Measurements from ENCODE around the gene UBAC1. TPM values are rescaled to one million over a fixed set of nuclear protein-coding genes. Genes with fewer than 3 reads are reported as not detected.

The UBAC1 gene, protein sequence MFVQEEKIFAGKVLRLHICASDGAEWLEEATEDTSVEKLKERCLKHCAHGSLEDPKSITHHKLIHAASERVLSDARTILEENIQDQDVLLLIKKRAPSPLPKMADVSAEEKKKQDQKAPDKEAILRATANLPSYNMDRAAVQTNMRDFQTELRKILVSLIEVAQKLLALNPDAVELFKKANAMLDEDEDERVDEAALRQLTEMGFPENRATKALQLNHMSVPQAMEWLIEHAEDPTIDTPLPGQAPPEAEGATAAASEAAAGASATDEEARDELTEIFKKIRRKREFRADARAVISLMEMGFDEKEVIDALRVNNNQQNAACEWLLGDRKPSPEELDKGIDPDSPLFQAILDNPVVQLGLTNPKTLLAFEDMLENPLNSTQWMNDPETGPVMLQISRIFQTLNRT
- polyA plus RNA-seq (ENCODE audit: insufficient read length in 3 of 3): 10 to 100 TPM; 26.1 to 29.5 (median 28.3) TPM

DNA sequence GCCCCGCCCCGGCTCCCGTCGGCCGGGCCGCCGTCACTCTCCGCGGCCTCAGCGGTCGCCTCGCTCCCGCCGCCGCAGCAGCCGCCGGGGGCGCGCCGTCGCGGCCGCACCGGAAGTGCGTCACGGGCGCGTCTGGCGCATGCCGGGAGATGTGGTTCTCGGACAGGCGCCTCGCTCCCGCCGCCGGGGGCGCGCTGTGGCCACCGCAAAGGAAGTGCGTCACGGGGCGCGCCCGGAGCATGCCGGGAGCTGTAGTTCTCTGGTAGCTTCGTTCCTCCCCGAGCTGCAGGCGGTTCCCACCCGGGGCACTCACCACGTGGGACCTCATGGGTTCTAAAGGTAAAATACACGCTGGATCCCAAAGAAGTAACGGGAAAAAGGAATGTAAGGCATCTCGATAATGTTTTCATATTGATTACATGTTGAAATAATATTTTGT lies at the start of gene UBAC1:
Gene UBAC1 (minus strand): TSS at position 97 of the 439 bp plus-strand sequence. CDS start 211 bp downstream, outside the sequence.
- DNase-seq (ENCODE audit: low read depth in 3 of 3, low spot score in 2 of 3): peak; percentile 80 to 88 (median 86)

DNA sequence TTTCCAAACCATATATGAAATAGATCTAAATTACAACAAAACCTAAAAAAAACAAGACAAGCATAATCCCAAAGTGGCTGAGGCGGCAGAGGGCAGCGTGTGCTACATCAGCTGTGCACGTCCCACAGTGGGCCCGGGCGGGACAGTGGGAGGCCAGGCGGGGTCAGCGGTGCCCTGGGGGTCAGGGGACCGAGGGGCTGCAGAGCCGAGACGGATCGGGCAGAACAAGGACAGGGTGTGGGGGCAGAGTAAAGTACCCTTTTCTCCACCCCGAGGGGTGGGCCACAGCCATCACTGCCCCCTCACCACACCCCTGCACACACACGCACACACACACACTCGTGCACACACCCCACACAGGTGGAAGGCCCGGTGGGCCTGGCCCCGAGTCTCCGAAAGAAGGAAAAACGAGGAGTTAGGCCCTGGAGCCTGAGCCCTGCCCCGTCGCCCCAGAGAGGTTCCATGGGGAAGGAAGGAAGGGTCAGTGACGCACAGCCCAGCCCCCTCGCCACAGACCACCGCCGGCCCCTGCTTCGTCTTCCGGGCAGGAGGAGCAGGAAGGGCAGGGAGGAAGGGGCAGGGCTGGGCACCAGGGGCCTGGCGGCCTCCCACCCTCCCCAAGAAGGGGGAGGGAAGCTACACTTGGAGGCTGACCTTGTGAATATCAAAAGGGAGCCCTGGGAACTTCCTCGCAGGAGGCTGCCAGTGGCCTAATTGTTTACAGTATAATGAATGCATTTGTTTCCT lies 49.6 kb upstream of the UBAC1 start:
- no peak for DNase-seq (ENCODE audit: low read depth in 3 of 3, low spot score in 2 of 3)

DNA sequence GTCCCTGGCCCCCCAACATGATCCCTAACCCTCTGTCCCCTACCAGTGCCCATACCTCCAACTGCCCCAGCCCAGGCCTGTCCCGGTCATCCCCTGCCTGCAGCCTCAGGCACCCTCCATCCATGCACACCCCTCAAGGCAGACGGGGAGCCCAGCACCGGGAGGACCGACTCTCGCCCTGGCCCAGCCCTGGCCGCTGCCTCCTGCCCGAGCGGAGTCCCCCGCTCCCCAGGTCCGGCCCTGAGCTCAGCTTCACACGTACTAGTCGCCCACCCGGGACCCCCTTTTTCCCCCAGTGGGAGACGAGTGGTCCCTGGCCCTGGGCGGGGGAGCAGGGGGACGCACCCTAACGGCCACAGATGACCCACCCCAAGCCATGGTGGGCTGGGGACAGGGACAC lies 49.0 kb upstream of the UBAC1 start:
- no peak for DNase-seq (ENCODE audit: low read depth in 3 of 3, low spot score in 2 of 3)

DNA sequence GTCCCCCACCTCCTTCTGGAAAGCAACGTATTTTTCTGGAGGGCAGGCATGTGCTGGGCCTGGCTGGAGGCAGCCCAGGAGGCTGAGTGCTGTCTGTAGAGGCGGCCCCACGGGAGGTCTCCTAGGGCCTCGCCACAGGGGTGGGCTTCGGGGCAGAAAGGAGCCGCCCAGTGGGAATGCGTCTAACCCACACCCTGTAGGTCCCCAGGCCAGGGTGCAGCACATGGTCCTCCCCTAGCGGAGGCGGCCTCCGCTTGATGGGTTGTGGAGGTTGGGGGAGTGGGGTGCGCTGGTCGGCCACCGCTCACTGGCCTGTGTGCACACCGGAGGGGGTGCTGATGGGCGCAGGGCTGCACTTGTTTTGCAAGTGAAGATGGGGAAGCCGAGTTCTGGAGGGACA lies 48.3 kb upstream of the UBAC1 start:
- DNase-seq (ENCODE audit: low read depth in 3 of 3, low spot score in 2 of 3): no peak

DNA sequence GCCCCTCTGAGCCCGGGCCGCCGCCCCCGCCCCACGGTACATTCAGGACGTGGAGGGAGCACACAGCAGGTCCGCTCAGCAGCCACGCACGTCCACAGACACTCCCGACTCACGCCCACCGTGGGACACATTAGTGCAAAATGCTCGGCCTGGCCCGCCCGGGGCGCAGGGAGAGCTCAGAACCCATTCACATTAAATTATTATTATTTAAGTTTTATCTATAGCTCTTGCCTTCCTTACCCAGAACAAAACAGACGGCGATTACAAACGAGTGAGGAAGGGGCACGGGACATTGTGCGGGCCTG lies 47.5 kb upstream of the UBAC1 start:
- no peak for DNase-seq (ENCODE audit: low read depth in 3 of 3, low spot score in 2 of 3)

DNA sequence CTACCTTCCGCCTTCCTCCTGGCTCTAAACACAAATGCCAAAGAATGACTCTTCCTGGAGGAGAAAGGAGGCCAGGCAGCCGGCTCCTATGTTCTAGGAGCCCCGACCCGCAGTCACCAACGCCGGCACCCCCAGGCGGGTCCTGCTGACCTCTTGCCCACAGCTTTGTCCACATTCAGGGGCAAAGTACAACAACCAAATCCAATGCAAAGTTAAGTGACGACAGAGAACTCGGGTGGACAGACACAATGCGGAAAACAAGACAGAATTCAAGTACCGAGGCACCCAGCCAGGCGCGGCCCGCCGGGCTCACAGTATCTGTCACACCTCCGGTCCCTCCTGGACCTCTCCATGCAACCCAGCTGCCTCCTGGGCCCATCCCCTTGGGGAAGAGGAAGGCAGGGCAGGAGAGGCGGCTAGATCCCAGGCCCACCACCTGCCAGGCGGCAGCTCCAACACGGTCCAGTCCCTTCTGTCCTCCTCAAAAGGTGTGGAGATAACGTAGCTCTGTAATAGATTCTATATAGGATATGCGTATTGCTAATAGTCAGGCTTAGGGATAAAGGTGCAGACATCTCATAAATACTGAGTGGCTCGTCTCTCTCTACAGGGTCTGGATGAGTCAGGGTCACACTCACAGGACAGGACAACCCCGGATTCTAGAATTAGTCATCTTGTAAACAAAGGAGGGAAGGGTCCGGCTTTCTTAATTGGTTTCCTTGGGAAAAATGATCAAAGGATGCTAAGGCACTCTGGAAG lies 46.9 kb upstream of the UBAC1 start:
- DNase-seq (ENCODE audit: low read depth in 3 of 3, low spot score in 2 of 3): no peak

DNA sequence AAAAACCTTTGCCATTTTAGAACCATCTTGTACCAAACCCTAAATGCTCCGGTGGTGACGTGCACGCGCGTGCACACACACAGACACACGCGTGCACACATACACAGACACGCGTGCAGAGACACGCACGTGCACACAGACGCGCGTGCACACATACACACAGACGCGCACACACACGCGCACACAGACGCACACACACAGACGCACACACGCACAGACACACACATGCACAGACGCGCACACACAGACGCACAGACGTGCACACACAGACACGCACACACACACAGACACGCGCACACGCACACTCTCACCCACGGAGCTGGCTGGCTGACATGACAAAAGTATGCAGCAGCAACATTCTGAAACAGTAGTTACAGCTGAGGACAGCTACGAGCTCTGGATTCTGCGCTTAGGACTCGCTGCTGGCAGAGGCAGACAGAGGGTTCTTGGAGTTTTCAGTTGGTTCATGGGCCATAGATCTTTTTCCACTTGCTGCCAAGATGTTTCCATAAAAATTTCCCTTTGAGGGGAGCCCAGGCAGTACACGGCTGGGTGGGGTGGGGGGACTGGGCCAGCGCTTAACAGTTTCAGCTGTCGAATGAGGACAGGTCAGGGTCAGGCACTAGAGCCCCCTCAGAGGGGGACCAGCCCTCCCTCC lies 46.2 kb upstream of the UBAC1 start:
- no peak for DNase-seq (ENCODE audit: low read depth in 3 of 3, low spot score in 2 of 3)

DNA sequence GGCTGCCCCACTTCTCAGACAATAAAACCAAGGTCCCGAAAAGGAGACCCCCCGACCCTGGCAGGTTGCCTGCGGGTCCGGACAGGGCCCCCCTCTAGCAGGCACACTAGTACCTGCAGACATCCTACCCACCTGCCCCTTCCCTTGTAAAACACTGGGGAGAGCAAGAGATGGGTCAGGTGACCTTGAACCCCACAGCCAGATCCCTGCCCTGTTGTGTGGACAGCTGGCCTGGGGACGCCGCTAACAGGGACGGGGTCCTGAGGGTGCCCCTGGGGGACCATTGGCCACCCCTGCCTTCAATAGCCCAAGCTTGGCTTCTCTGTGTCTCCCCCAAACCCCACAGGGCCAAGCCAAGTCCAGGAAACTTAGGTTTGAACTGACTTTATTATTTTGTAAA lies 45.0 kb upstream of the UBAC1 start:
- no peak for DNase-seq (ENCODE audit: low read depth in 3 of 3, low spot score in 2 of 3)

DNA sequence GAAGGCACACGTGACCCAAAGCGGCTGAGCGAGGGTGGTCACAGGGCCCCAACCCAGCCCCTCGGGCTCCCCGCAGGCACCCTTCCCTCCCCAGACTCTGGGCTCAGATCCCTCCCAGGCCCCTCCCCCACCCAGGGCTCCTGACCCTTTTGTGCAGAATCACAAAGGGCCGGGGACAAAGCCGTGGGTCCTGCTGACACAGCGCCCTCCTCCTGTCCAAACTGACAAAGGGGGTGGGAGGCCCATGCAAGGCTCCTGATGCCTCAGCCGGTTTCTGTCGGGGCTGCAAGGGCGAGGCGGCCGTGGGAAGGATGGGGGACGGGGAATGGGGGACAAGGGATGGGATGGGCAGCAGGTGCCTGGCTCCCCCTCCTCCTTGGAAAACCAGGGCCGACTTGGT lies 43.5 kb upstream of the UBAC1 start:
- no peak for DNase-seq (ENCODE audit: low read depth in 3 of 3, low spot score in 2 of 3)

DNA sequence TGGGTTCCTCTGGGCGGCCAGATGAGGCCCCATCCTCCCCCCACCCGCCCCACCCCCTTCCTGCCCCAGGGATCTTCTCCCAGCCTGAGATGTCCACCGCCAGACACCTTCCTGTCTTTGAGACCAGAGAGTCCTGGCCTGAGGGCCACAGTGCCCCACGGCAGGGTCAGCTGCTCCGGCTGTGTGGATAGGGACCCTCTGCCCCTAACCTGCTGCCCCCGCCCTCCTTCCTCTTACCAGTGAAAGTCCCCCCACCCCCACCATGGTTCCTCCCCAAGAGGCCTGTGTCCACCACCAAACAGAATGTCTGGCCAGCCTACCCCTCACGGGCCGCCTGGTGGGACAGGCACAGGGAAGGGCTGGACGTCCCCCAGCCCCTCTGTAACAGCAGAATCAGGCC lies 43.0 kb upstream of the UBAC1 start:
- DNase-seq (ENCODE audit: low read depth in 3 of 3, low spot score in 2 of 3): no peak

DNA sequence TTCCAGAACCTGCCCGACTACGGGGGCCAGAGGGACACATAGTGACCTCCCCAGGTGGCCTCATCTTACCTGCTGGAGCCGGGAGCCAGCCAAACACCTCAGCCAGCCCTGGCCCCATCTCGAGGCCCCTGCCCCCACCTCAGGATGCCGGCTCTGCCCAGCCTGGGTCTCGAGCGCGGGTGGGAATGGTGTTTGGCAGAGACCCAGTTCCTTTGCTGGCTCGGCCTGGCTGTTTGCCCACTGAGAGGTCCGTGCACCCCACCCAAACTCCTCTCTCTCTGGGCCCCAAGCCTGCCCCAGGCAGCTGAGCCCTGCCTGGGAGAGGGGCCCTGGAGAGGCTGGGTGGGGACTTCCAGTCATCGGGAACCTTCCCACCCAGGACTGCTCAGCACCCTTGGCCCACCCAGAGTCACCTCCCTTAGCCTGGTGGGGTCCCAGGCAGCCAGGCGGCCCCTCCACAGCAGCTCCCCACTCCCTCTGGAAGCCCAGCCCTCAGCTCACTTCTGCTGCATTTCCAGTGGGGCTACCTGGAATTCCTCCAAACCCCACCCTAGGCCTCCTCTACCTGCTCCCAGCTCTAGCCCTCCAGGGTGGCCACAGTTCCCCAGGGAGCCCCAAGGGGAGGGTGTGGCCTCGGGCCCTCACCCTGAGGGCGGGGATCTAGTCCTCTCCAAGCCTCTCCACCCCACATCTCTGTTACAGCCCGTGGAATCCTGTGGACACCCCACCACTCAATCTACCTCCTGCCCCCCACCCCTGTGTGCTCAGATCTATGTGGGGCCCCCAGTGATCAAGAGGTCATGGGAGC lies 42.4 kb upstream of the UBAC1 start:
- DNase-seq (ENCODE audit: low read depth in 3 of 3, low spot score in 2 of 3): no peak

DNA sequence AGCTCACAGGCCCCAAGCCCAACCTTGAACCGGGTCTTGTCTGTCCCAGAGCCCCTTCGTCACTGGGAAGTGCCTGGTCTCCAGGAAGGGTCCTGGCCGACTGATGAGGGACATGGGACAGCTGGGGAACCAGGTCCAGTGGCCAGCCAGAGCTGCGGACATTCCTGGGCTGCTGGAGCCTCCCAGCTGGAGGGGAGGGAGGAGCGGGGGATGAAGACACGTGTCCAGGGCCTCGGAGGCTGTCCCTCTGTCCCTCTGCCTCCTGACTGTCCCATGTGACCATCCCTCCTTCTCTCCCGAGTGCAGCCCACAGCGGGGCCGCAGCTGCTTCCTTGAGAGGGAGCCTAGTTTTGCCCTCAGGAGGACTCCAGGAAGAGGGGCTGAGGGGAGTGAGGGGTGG lies 41.7 kb upstream of the UBAC1 start:
- no peak for DNase-seq (ENCODE audit: low read depth in 3 of 3, low spot score in 2 of 3)

DNA sequence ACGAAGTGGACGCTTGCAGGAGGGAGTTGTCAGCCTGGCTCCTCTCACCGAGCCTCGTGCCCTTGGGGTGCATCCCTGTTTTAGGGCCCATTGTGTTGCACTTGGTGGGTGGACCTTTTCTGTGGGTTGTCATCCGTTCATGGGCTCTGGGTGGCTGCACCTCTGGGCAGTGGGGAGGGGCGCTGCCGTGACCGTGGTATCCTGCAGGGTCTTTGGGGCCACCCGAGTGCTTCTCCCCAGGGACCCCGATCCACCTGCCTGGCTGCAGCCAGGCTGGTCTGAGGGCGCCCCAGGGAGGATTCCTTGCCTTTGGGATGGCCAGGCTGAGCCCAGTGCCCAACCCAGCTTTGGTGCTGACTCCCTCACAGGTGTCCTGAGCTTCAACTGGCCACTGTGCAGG lies 41.0 kb upstream of the UBAC1 start:
- no peak for DNase-seq (ENCODE audit: low read depth in 3 of 3, low spot score in 2 of 3)

DNA sequence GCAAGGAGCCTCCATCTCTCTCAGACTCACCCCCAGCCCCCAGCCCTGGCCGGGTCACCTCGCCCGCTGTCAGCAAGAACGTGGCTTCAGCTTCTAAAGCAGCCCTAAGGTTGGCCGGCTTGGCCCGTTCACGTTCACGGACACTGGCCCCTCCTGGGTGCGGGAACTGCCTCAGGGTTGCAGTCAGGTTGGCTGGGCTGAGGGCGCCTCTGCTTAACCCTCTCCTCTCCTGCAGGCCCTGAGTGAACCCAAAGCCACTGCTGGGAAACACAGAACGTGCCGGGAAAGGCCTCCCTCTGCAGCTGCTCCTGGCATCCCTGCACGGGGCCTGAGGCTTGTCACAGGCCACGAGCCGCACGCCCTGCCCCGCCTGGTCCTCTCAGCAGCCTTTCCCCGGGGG lies 40.1 kb upstream of the UBAC1 start:
- DNase-seq (ENCODE audit: low read depth in 3 of 3, low spot score in 2 of 3): no peak

DNA sequence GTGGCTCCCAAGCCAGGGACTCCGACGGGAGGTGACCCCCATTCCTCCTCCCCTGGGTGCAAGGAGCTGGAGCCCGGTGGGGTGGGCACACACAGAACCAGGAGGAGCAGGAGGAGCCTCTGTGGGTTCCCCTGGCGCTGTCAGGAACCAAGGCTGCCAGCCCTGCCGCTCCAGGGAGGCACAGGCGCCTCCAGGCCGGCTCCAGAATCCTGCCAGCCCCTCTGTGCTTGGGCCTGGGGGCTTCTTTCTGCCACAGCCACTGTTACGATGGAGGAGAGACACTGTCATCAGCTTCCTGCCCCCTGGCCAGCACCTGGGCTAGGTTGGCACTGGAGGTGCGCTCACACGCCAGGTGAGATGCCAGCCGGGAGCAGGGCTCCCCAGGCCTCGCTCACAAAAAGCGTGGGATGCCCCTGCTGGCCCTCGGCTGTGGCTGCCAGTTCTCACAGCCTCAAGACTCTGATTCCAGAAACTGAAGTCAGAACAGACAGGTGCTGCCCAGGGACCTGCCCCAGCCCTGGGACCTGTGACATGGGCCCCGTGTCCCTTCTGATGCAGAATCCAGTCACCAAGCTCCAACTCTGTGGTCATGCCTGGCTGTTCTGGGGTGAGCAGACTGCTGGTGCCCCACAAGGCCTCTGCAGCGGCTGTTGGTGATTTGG lies 37.4 kb upstream of the UBAC1 start:
- no peak for DNase-seq (ENCODE audit: low read depth in 3 of 3, low spot score in 2 of 3)

DNA sequence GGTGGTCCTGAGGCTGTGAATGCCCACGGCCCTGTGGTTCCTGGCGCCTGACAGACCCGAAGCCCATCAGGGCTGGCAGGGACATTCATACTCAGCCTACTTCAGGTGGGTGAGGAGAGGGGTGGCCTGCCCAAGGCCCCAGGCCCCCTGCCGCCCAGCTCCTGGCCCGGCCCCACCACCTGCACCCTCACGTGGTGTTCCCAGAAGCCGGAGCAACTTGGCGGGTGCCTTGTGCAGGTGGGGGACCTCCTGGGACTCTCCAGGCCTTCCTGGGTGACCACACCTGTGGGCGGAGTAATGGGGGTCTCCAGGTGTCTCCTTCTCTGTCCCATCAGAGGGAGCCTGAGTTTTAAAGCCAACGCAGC lies 36.8 kb upstream of the UBAC1 start:
- no peak for DNase-seq (ENCODE audit: low read depth in 3 of 3, low spot score in 2 of 3)

DNA sequence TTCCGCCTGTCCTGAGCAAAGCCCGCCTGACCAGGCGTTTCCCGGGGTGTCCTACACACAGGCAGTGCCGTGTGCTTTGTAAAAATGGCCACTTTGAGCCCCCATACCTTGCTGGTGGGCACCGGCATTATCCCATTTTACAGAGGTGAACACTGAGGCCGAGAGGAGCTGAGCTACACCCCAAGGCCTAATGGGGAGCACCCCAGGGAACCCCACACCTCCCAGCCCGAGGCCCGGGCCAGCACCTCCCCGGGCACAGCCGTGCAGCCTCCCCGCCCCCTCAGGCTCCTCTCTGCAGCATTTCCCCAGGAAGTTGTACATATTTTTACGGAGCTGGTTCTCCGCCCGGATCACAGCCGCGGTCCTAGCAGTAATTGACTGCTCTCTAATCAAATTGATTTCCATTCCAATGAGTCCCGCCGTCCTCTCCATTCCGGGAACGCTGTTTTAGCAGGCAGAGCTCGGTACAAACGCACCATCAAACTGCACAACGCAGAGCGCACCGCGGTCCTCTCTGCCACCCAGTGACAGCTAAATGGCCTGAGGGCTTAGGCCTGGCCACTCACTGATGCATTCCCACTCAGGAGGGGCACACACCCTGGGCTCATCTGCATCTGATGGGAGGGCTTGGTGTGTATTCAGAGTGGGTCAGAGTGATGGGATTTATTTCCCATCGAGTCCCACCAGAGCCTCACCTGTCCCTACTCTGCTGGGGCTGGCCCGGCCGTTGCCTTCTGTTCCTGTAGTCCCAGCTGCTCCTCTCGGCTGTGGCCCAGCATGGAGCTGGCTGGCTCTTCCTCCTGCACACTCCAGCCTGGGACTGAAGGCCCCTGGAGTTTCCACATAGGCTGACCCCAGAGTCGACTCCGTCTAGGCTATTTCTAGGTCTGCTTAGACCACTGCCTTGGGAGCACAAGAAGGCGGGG lies 36.2 kb upstream of the UBAC1 start:
- no peak for DNase-seq (ENCODE audit: low read depth in 3 of 3, low spot score in 2 of 3)

DNA sequence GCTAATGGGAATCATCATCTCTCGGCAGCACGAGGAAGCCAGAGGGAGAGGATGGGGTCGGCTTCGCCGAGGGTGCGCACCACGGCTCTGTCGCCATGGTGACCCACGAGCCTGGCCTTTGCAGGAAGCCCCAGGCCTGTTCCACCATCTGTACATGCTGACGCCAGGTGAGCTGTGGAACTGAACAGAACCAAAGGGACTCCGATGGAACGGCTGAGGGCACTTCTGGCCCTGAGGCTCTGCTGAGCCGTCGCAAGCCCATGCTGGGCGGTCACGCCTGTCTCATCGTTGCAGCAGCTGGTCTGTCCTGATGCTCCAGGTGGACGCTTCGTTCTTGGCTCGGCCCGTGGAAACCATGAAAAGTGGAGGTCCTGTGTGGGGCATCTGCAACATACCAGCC lies 34.6 kb upstream of the UBAC1 start:
- no peak for DNase-seq (ENCODE audit: low read depth in 3 of 3, low spot score in 2 of 3)

Measured in right renal cortex interstitium (tissue), 3 donors.